22Rv1 (cell line): ENCODE data around the gene TAF1C.

ENCODE experiments used
- ZFX ChIP-seq: fragments of 450-650 bp; IDR thresholded peaks from 2 replicates; pipeline ENCODE4 v1.6.1; 2017; ENCODE audit warnings: antibody characterized with exemption, borderline replicate concordance
- TF ChIP-seq, protein P1 (sequence below): fragments of 450-650 bp; IDR thresholded peaks from 2 replicates; pipeline ENCODE4 v1.5.1; 2017; ENCODE audit warnings: mild to moderate bottlenecking

DNA sequence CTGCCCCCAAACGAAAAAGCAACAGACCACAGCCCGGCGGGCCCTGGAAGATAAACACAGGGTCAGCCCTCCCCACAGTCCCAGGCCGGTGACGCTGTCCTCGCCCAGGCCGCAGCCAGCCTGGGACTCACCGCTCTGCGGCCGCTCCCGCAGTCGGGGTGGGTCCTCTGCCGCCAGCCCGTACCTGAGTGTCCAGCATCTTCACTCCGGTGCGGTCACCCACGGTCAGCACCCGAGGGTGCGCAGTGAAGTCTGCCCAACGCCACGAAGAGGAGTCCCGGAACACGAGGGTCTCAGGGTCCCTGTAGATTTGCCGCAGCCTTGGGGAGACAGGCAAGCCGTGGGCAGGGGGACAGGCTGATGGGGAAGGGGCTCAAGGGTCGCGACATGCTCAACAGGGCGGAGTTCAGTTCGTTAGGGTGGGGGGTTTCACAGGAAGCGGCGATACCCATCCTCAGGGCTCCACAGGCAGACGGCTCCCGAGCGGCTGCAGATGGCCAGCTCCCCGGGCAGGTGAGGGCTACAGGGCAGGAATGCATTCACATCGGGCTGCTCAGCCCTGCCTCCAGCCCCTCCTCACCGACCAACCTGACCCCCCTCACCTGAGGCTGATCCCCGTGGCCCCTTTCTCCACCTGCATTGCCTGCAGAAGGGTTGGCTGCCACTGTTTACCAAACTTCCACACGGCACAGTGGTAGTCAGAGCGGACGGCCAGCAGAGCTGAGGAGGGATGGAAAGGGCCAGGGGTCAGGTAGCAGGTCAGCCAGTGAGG, 5.5 kb downstream of the TAF1C start:
- TF ChIP-seq, protein P1, sequence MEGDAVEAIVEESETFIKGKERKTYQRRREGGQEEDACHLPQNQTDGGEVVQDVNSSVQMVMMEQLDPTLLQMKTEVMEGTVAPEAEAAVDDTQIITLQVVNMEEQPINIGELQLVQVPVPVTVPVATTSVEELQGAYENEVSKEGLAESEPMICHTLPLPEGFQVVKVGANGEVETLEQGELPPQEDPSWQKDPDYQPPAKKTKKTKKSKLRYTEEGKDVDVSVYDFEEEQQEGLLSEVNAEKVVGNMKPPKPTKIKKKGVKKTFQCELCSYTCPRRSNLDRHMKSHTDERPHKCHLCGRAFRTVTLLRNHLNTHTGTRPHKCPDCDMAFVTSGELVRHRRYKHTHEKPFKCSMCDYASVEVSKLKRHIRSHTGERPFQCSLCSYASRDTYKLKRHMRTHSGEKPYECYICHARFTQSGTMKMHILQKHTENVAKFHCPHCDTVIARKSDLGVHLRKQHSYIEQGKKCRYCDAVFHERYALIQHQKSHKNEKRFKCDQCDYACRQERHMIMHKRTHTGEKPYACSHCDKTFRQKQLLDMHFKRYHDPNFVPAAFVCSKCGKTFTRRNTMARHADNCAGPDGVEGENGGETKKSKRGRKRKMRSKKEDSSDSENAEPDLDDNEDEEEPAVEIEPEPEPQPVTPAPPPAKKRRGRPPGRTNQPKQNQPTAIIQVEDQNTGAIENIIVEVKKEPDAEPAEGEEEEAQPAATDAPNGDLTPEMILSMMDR = no peak
- TF ChIP-seq ZFX = no peak
